ENCODE measurements around the gene DMAC2. TPM values are rescaled to one million over a fixed set of nuclear protein-coding genes. Genes with fewer than 3 reads are reported as not detected.

The DMAC2 gene
- polyA plus RNA-seq, 1 of the 3 experiments (the other 2 are of a cell fraction), result 71.4 TPM

GRCh38 chr19:41408256-41408655 is 31.5 kb downstream of the DMAC2 start:
- Histone ChIP-seq H3K4me1 (ENCODE audit: control insufficient read depth in 1 of 2, insufficient read depth in 2 of 2, low read depth in 1 of 2, low read length in 1 of 2) (peaks cover 0 to 12% of the 10 kb centered on the region in 2 experiments; a peak in 1 of 4 replicates), H3K4me2 (no peak overlapping the region), H3K27ac (ENCODE audit: low read depth in 2 of 2, low read length in 1 of 2) (no peak overlapping the region), H3K9me2 (no peaks in the 10 kb centered on the region), H3F3A (replicated peaks; ENCODE audit: insufficient read depth) (no peaks in the 10 kb centered on the region), H2AFZ (ENCODE audit: low read depth) (no peak overlapping the region), H3K4me3 (ENCODE audit: low read depth in 2 of 2, low read length in 1 of 2) (no peak overlapping the region), H3K9ac (no peak overlapping the region), H3K27me3 (ENCODE audit: insufficient read depth) (no peaks in the 10 kb centered on the region), H3K36me3 (replicated peaks in 1 of 2; ENCODE audit: control insufficient read depth in 1 of 2, insufficient read depth in 2 of 2, low read length in 1 of 2) (peaks cover 0 to 6% of the 10 kb centered on the region in 2 experiments), H3K9me3 (no peaks in the 10 kb centered on the region), H3K79me2 (ENCODE audit: insufficient read depth) (no peaks in the 10 kb centered on the region), H4K20me1 (ENCODE audit: insufficient read depth) (no peaks in the 10 kb centered on the region)
- CTCF ChIA-PET, result interaction anchor here (0.6 to 1.3 kb wide), 3 partner anchors 41 to 1905 kb away, joined by 3 to 5 read pairs (median 3); no protein-coding TSS in a partner anchor
- 75% methylated on average over 4 of the region's 4 CpGs for WGBS (ENCODE audit: low lambda C conversion rate)
- no peak for TF ChIP-seq TCF12 (IDR thresholded peaks at IDR 0.05)
- no peak for TF ChIP-seq FOSL2 (IDR thresholded peaks at IDR 0.05; ENCODE audit: borderline replicate concordance, low read depth)
- TF ChIP-seq NRF1 (IDR thresholded peaks at IDR 0.05; ENCODE audit: low read depth, low read length), result no peak
- TF ChIP-seq MAX (IDR thresholded peaks at IDR 0.05; ENCODE audit: low read depth), result no peak
- no peak for TF ChIP-seq ZBTB33 (IDR thresholded peaks at IDR 0.05; ENCODE audit: borderline replicate concordance, low read depth)
- TF ChIP-seq TEAD4 (IDR thresholded peaks at IDR 0.05; ENCODE audit: borderline replicate concordance, insufficient read depth), result no peak
- TF ChIP-seq FOXM1 (IDR thresholded peaks at IDR 0.05; ENCODE audit: low read depth), result no peak
- TF ChIP-seq GABPA (IDR thresholded peaks at IDR 0.05; ENCODE audit: low read depth), result no peak
- no peak for TF ChIP-seq USF1 (IDR thresholded peaks at IDR 0.05; ENCODE audit: borderline replicate concordance, low read depth)
- TF ChIP-seq RCOR1 (IDR thresholded peaks at IDR 0.05; ENCODE audit: low read length), result no peak
- no peak for TF ChIP-seq PBX3 (IDR thresholded peaks at IDR 0.05)
- POLR2A ChIA-PET, result interaction anchor here (1.1 kb wide), 1 partner anchor 45 kb away, joined by 3 read pairs; the partner anchor contains the start of gene B9D2
- no peak for DNase-seq

GRCh38 chr19:41407271-41407670 is 32.4 kb downstream of the DMAC2 start:
- WGBS (ENCODE audit: low lambda C conversion rate), result 82% methylated on average over 4 of the region's 4 CpGs
- CTCF ChIA-PET, result interaction anchor here (0.7 kb wide), 1 partner anchor 98 kb away, joined by 5 read pairs; no protein-coding TSS in a partner anchor
- POLR2A ChIA-PET, result interaction anchor here (0.5 kb wide), 1 partner anchor 22 kb away, joined by 3 read pairs; no protein-coding TSS in a partner anchor
- no peak for TF ChIP-seq RFX5 (IDR thresholded peaks at IDR 0.05; ENCODE audit: low read length)
- TF ChIP-seq PBX3 (IDR thresholded peaks at IDR 0.05), result no peak
- TF ChIP-seq REST (IDR thresholded peaks at IDR 0.05; ENCODE audit: low read depth, low read length), result no peak
- TF ChIP-seq ELF1 (IDR thresholded peaks at IDR 0.05), result no peak
- no peak for TF ChIP-seq SMC3 (IDR thresholded peaks at IDR 0.05; ENCODE audit: low read depth, low read length)
- no peak for TF ChIP-seq MXI1 (IDR thresholded peaks at IDR 0.05; ENCODE audit: low read depth, low read length)
- no peak for TF ChIP-seq TAF1 (IDR thresholded peaks at IDR 0.05; ENCODE audit: borderline replicate concordance, low read depth, low read length)
- no peak for TF ChIP-seq FOXJ3 (CRISPR knock-in tag; IDR thresholded peaks at IDR 0.05)
- TF ChIP-seq SIN3A (IDR thresholded peaks at IDR 0.05; ENCODE audit: borderline replicate concordance, low read depth, low read length), result no peak
- TF ChIP-seq FOXM1 (IDR thresholded peaks at IDR 0.05; ENCODE audit: low read depth), result no peak

More at GRCh38 chr19:41407271-41407670, 32.4 kb downstream of the DMAC2 start:
- Histone ChIP-seq H3K4me1 (ENCODE audit: control insufficient read depth in 1 of 2, insufficient read depth in 2 of 2, low read depth in 1 of 2, low read length in 1 of 2) (peaks cover 0 to 12% of the 10 kb centered on the region in 2 experiments; a peak in 1 of 4 replicates), H3K4me2 (no peak overlapping the region), H3K27me3 (ENCODE audit: insufficient read depth) (no peaks in the 10 kb centered on the region), H3K27ac (ENCODE audit: low read depth in 2 of 2, low read length in 1 of 2) (no peak overlapping the region), H3K4me3 (ENCODE audit: low read depth in 2 of 2, low read length in 1 of 2) (no peak overlapping the region), H3K79me2 (ENCODE audit: insufficient read depth) (no peaks in the 10 kb centered on the region), H2AFZ (ENCODE audit: low read depth) (no peak overlapping the region), H3F3A (replicated peaks; ENCODE audit: insufficient read depth) (no peaks in the 10 kb centered on the region), H4K20me1 (ENCODE audit: insufficient read depth) (no peaks in the 10 kb centered on the region), H3K36me3 (replicated peaks in 1 of 2; ENCODE audit: control insufficient read depth in 1 of 2, insufficient read depth in 2 of 2, low read length in 1 of 2) (peaks cover 0 to 5% of the 10 kb centered on the region in 2 experiments), H3K9me3 (no peaks in the 10 kb centered on the region), H3K9ac (no peak overlapping the region), H3K9me2 (no peaks in the 10 kb centered on the region)
- DNase-seq, result no peak
